ENCODE results near the gene TOGARAM2.

TOGARAM2 gene

GRCh38 chr2:28997847-28998735, 17.0 kb downstream of the TOGARAM2 start:
- DNase-seq (ENCODE audit: low read depth in 1 of 2, low spot score in 1 of 2), result no peak

- DNase-seq (ENCODE audit: low read depth in 1 of 2, low spot score in 1 of 2), result no peak
Observed at GRCh38 chr2:29000481-29000880, 19.4 kb downstream of the TOGARAM2 start.

GRCh38 chr2:29000956-29001355, 19.9 kb downstream of the TOGARAM2 start:
- no peak for DNase-seq (ENCODE audit: low read depth in 1 of 2, low spot score in 1 of 2)

- no peak for DNase-seq (ENCODE audit: low read depth in 1 of 2, low spot score in 1 of 2)
Observed at GRCh38 chr2:29001806-29002205, 20.7 kb downstream of the TOGARAM2 start.

GRCh38 chr2:29004755-29005154, 23.7 kb downstream of the TOGARAM2 start:
- no peak for DNase-seq (ENCODE audit: low read depth in 1 of 2, low spot score in 1 of 2)

GRCh38 chr2:29005331-29005730, 24.2 kb downstream of the TOGARAM2 start:
- no peak for DNase-seq (ENCODE audit: low read depth in 1 of 2, low spot score in 1 of 2)

- DNase-seq (ENCODE audit: low read depth in 1 of 2, low spot score in 1 of 2), result no peak
Observed at GRCh38 chr2:29006092-29006979, 25.2 kb downstream of the TOGARAM2 start.

- DNase-seq (ENCODE audit: low read depth in 1 of 2, low spot score in 1 of 2), result no peak
Observed at GRCh38 chr2:29006980-29007301, 25.8 kb downstream of the TOGARAM2 start.

- DNase-seq (ENCODE audit: low read depth in 1 of 2, low spot score in 1 of 2), result no peak
Observed at GRCh38 chr2:29009270-29009669, 28.2 kb downstream of the TOGARAM2 start.

GRCh38 chr2:29009711-29010677, 28.9 kb downstream of the TOGARAM2 start:
- no peak for DNase-seq (ENCODE audit: low read depth in 1 of 2, low spot score in 1 of 2)

GRCh38 chr2:29010946-29011345, 29.8 kb downstream of the TOGARAM2 start:
- no peak for DNase-seq (ENCODE audit: low read depth in 1 of 2, low spot score in 1 of 2)

GRCh38 chr2:29011418-29012060, 30.4 kb downstream of the TOGARAM2 start:
- DNase-seq (ENCODE audit: low read depth in 1 of 2, low spot score in 1 of 2), result peak; percentile 46 to 58

GRCh38 chr2:29012211-29012681, 31.1 kb downstream of the TOGARAM2 start:
- no peak for DNase-seq (ENCODE audit: low read depth in 1 of 2, low spot score in 1 of 2)

GRCh38 chr2:29013057-29013780, 32.1 kb downstream of the TOGARAM2 start:
- DNase-seq (ENCODE audit: low read depth in 1 of 2, low spot score in 1 of 2), result no peak

- no peak for DNase-seq (ENCODE audit: low read depth in 1 of 2, low spot score in 1 of 2)
Observed at GRCh38 chr2:29014331-29014730, 33.2 kb downstream of the TOGARAM2 start.

GRCh38 chr2:29014811-29015421, 33.8 kb downstream of the TOGARAM2 start:
- DNase-seq (ENCODE audit: low read depth in 1 of 2, low spot score in 1 of 2), result peak; percentile 53

GRCh38 chr2:29015701-29016470, 34.8 kb downstream of the TOGARAM2 start:
- no peak for DNase-seq (ENCODE audit: low read depth in 1 of 2, low spot score in 1 of 2)

- no peak for DNase-seq (ENCODE audit: low read depth in 1 of 2, low spot score in 1 of 2)
Observed at GRCh38 chr2:29016504-29016903, 35.4 kb downstream of the TOGARAM2 start.
